K562 (cell line): Measurements from ENCODE around the gene GLIS2. TPM values are rescaled to one million over a fixed set of nuclear protein-coding genes. Genes with fewer than 3 reads are reported as not detected.

Source experiments
- CBFB ChIP-seq: sonication (generic); formaldehyde crosslinking; IDR thresholded peaks from 2 replicates; pipeline ENCODE4 v1.4.0; 2020; ENCODE audit warnings: mild to moderate bottlenecking, missing genetic modification reagents
- DACH1 ChIP-seq: fragments of 450-650 bp; IDR thresholded peaks from 2 replicates; pipeline ENCODE4 v1.6.1; 2018; ENCODE audit not compliant: partially characterized antibody
- DDX20 ChIP-seq: fragments of 450-650 bp; IDR thresholded peaks from 2 replicates; pipeline ENCODE4 v1.6.1; 2016; ENCODE audit warnings: missing genetic modification characterization, low read depth, mild to moderate bottlenecking, missing compliant biosample characterization, moderate library complexity
- FOXA3 ChIP-seq, 2 experiments: fragments of 450-650 bp in 1 of 2; sonication (generic) in 1 of 2; formaldehyde crosslinking; IDR thresholded peaks in 1 of 2; conservative IDR thresholded peaks in 1 of 2; 2 replicates each; pipeline versions ENCODE4 v1.4.0 to v1.8.0; 2020 to 2022; ENCODE audit warnings: mild to moderate bottlenecking in 2 of 2, missing genetic modification reagents in 1 of 2
- MEF2D ChIP-seq: conservative IDR thresholded peaks from 2 replicates; pipeline ENCODE4 v1.6.1; 2016; ENCODE audit warnings: low read depth, missing genetic modification characterization, missing compliant biosample characterization
- MLLT1 ChIP-seq, 2 experiments: fragments of 450-650 bp; IDR thresholded peaks; 2 replicates each; pipeline ENCODE4 v1.6.1; 2016
- PML ChIP-seq: IDR thresholded peaks from 2 replicates; pipeline ENCODE4 v1.6.1; 2012; ENCODE audit warnings: low read length, inconsistent platforms
- PTBP1 ChIP-seq: fragments of 200-400 bp; formaldehyde crosslinking; IDR thresholded peaks from 2 replicates; pipeline ENCODE4 v1.6.1; 2017; ENCODE audit warnings: low read depth, low read length
- RBM25 ChIP-seq: fragments of 200-400 bp; formaldehyde crosslinking; IDR thresholded peaks from 2 replicates; pipeline ENCODE4 v1.6.1; 2018; ENCODE audit warnings: low read length, low read depth, moderate library complexity; ENCODE audit not compliant: severe bottlenecking
- SREBF1 ChIP-seq: fragments of 150-350 bp; IDR thresholded peaks from 2 replicates; pipeline ENCODE4 v1.6.1; 2014; ENCODE audit warnings: antibody characterized with exemption, low read depth, low read length, borderline replicate concordance
- STAT5A ChIP-seq: IDR thresholded peaks from 2 replicates; pipeline ENCODE4 v1.6.1; 2012; ENCODE audit warnings: low read length, inconsistent platforms, borderline replicate concordance
- STAT5B ChIP-seq: fragments of 250-450 bp; sonication (Bioruptor Pico); IDR thresholded peaks from 2 replicates; pipeline ENCODE4 v1.8.0; 2021; ENCODE audit warnings: mild to moderate bottlenecking, inconsistent platforms
- TFAM ChIP-seq: fragments of 250-450 bp; sonication (Bioruptor Pico); conservative IDR thresholded peaks from 2 replicates; pipeline ENCODE4 v1.5.0; 2021; ENCODE audit warnings: mild to moderate bottlenecking, moderate library complexity
- TFE3 ChIP-seq: fragments of 450-650 bp; formaldehyde crosslinking; IDR thresholded peaks from 2 replicates; pipeline ENCODE4 v1.4.0; 2020; ENCODE audit warnings: mild to moderate bottlenecking, mixed read lengths
- ZNF133 ChIP-seq: fragments of 250-450 bp; sonication (Bioruptor Pico); IDR thresholded peaks from 2 replicates; pipeline ENCODE4 v1.4.0; 2020; ENCODE audit warnings: mild to moderate bottlenecking
- ZNF23 ChIP-seq: fragments of 250-450 bp; sonication (Bioruptor Pico); IDR thresholded peaks from 2 replicates; pipeline ENCODE4 v1.4.0; 2020; ENCODE audit warnings: mild to moderate bottlenecking
- polyA plus RNA-seq, 8 experiments: library from polyadenylated mRNA; depleted of rRNA in 4 of 8; stranded (reverse) in 5 of 8; unstranded in 3 of 8; fragments of >200 nt; fragmentation: Nextera tagmentation in 2 of 8; fragmentation: Illumina TruSeq in 1 of 8; extraction: Ambion mirVana in 2 of 8; extraction: Trizol in 1 of 8; gene quantifications; 2 replicates each; pipeline versions ENCODE4 v1.2.1 to v1.2.3, GENCODE V29; 2011 to 2014; ENCODE audit warnings: inconsistent platforms in 1 of 8, missing spikeins in 1 of 8
- total RNA-seq, 7 experiments: library from RNA; depleted of rRNA in 6 of 7; stranded (reverse); fragments of >200 nt in 6 of 7; fragmentation: Illumina TruSeq in 2 of 7; extraction: Trizol in 2 of 7; gene quantifications; 2 replicates each; pipeline versions ENCODE4 v1.2.1 to v1.2.3, GENCODE V29; 2011 to 2021; ENCODE audit warnings: low replicate concordance in 1 of 7
- TF ChIP-seq, protein P1 (sequence below): fragments of 250-450 bp; sonication (Bioruptor Pico); IDR thresholded peaks from 2 replicates; pipeline ENCODE4 v1.5.0; 2020; ENCODE audit warnings: mild to moderate bottlenecking
- TF ChIP-seq, protein P2 (sequence below): fragments of 250-450 bp; sonication (Bioruptor Pico); IDR thresholded peaks from 2 replicates; pipeline ENCODE4 v1.4.0; 2020; ENCODE audit warnings: mild to moderate bottlenecking, moderate library complexity, borderline replicate concordance
- TF ChIP-seq, protein P3 (sequence below): fragments of 250-450 bp; sonication (Bioruptor Pico); IDR thresholded peaks from 2 replicates; pipeline ENCODE4 v1.4.0; 2020; ENCODE audit warnings: mild to moderate bottlenecking, moderate library complexity

GLIS2 gene
- total and polyA plus RNA-seq, 9 of the 15 experiments (the other 6 are each of a cell fraction or from before 2014, with no cell fraction given) = 0.10 to 9.0 (median 0.57) TPM

- no peak for TF ChIP-seq TFE3
- TF ChIP-seq, protein P1, sequence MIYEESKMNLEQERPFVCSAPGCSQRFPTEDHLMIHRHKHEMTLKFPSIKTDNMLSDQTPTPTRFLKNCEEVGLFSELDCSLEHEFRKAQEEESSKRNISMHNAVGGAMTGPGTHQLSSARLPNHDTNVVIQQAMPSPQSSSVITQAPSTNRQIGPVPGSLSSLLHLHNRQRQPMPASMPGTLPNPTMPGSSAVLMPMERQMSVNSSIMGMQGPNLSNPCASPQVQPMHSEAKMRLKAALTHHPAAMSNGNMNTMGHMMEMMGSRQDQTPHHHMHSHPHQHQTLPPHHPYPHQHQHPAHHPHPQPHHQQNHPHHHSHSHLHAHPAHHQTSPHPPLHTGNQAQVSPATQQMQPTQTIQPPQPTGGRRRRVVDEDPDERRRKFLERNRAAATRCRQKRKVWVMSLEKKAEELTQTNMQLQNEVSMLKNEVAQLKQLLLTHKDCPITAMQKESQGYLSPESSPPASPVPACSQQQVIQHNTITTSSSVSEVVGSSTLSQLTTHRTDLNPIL (CRISPR knock-in tag) = no peak
- no peak for TF ChIP-seq ZNF133 (CRISPR knock-in tag)
- no peak for TF ChIP-seq ZNF23
- TF ChIP-seq TFAM = no peak
- no peak for TF ChIP-seq PTBP1
- TF ChIP-seq PML = no peak
- no peak for TF ChIP-seq RBM25
- no peak for TF ChIP-seq SREBF1
- no peak for TF ChIP-seq DACH1
- TF ChIP-seq, protein P2, sequence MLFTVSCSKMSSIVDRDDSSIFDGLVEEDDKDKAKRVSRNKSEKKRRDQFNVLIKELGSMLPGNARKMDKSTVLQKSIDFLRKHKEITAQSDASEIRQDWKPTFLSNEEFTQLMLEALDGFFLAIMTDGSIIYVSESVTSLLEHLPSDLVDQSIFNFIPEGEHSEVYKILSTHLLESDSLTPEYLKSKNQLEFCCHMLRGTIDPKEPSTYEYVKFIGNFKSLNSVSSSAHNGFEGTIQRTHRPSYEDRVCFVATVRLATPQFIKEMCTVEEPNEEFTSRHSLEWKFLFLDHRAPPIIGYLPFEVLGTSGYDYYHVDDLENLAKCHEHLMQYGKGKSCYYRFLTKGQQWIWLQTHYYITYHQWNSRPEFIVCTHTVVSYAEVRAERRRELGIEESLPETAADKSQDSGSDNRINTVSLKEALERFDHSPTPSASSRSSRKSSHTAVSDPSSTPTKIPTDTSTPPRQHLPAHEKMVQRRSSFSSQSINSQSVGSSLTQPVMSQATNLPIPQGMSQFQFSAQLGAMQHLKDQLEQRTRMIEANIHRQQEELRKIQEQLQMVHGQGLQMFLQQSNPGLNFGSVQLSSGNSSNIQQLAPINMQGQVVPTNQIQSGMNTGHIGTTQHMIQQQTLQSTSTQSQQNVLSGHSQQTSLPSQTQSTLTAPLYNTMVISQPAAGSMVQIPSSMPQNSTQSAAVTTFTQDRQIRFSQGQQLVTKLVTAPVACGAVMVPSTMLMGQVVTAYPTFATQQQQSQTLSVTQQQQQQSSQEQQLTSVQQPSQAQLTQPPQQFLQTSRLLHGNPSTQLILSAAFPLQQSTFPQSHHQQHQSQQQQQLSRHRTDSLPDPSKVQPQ = no peak
- TF ChIP-seq STAT5B = no peak
- TF ChIP-seq MLLT1 (IDR thresholded peaks at IDR 0.05) = no peak
- TF ChIP-seq, protein P3, sequence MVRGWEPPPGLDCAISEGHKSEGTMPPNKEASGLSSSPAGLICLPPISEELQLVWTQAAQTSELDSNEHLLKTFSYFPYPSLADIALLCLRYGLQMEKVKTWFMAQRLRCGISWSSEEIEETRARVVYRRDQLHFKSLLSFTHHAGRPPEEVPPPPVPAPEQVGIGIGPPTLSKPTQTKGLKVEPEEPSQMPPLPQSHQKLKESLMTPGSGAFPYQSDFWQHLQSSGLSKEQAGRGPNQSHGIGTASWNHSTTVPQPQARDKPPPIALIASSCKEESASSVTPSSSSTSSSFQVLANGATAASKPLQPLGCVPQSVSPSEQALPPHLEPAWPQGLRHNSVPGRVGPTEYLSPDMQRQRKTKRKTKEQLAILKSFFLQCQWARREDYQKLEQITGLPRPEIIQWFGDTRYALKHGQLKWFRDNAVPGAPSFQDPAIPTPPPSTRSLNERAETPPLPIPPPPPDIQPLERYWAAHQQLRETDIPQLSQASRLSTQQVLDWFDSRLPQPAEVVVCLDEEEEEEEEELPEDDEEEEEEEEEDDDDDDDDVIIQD (CRISPR knock-in tag) = no peak
- TF ChIP-seq MEF2D (tag) = no peak
- TF ChIP-seq CBFB (CRISPR knock-in tag) = no peak
- TF ChIP-seq FOXA3 (CRISPR knock-in tag; conservative IDR thresholded peaks at IDR 0.05 in 1 of 2, IDR thresholded peaks at IDR 0.05 in 1 of 2) = no peak
- no peak for TF ChIP-seq DDX20
- no peak for TF ChIP-seq STAT5A
These were observed 27.5 kb upstream of the GLIS2 start (continued) for GRCh38 chr16:4288148-4288921.
